ENCODE measurements around the gene TXN2. TPM values are rescaled to one million over a fixed set of nuclear protein-coding genes. Genes with fewer than 3 reads are reported as not detected.
"Not testable (repeated sequence)": the region's sequence is repeated elsewhere in the genome, so short reads cannot be mapped to it uniquely, and the experiment has no call there.

The TXN2 gene
- total RNA-seq, 2 experiments from 2014 or later = 26.4 to 26.5 TPM

DNA sequence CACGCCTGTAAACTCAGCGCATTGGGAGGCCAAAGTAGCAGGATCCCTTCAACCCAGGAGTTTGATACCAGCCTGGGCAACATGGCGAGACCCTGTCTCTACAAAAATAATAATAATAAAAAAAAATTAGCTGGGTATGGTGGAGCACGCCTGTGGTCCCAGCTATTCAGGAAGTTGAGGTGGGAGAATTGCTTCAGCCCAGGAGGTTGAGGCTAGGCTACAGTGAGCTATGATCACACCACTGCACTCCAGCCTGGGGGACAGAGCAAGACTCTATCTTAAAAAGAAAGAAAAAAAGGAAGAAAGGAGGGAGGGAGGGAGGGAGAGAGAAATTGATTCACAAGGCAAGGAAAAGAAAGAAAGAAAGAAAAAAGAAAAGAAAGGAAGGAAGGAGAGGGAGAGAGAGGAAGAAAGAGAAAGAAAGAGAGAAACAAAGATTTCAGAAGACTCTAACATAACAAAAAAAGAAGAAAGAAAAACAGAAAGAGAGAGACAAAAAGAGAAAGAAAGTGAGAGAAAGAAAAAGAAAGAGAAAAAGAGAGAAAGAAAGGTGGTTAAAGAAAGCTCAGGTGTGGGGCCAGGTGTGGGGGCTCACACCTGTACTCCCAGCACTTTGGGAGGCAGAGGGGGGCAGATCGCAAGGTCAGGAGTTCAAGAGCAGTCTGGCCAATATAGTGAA, 56.4 kb downstream of the TXN2 start:
- ChIA-PET CTCF (no interaction called here), POLR2A (interaction anchor here (1.2 to 1.3 kb wide), 2 partner anchors 10 to 47 kb away, joined by 3 to 4 read pairs; no protein-coding TSS in a partner anchor)
- TF ChIP-seq, protein P1, sequence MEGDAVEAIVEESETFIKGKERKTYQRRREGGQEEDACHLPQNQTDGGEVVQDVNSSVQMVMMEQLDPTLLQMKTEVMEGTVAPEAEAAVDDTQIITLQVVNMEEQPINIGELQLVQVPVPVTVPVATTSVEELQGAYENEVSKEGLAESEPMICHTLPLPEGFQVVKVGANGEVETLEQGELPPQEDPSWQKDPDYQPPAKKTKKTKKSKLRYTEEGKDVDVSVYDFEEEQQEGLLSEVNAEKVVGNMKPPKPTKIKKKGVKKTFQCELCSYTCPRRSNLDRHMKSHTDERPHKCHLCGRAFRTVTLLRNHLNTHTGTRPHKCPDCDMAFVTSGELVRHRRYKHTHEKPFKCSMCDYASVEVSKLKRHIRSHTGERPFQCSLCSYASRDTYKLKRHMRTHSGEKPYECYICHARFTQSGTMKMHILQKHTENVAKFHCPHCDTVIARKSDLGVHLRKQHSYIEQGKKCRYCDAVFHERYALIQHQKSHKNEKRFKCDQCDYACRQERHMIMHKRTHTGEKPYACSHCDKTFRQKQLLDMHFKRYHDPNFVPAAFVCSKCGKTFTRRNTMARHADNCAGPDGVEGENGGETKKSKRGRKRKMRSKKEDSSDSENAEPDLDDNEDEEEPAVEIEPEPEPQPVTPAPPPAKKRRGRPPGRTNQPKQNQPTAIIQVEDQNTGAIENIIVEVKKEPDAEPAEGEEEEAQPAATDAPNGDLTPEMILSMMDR (IDR thresholded peaks at IDR 0.05) = no peak
- no peaks in the 10 kb centered on the region for H3K36me3 Mint-ChIP-seq (ENCODE audit: low read depth)
- DNase-seq (no peak), ATAC-seq (ENCODE audit: poor library complexity) (no peak)
- Histone ChIP-seq H3K27ac (ENCODE audit: low read depth in 1 of 2, low read length in 2 of 2) (no peak overlapping the region), H3K27me3 (ENCODE audit: control insufficient read depth in 1 of 2, insufficient read depth in 2 of 2, low read length in 2 of 2) (no peaks in the 10 kb centered on the region), H3K4me1 (ENCODE audit: insufficient read depth, low read length) (peaks cover 21% of the 10 kb centered on the region), H3K36me3 (ENCODE audit: insufficient read depth, low read length) (no peaks in the 10 kb centered on the region), H3K9me3 (ENCODE audit: control insufficient read depth in 1 of 2, insufficient read depth in 1 of 2, low read length in 2 of 2) (no peaks in the 10 kb centered on the region), H3K4me3 (ENCODE audit: low read length) (no peak overlapping the region)
- no peaks in the 10 kb centered on the region for H3K9me3 Mint-ChIP-seq
- no peaks in the 10 kb centered on the region for H3K27me3 Mint-ChIP-seq
- intact Hi-C loops (cut with DNase I, micrococcal nuclease) = no loop called here
- no peak overlapping the region for H3K27ac Mint-ChIP-seq
- H3K4me3 Mint-ChIP-seq = no peak overlapping the region
- peaks cover 26% of the 10 kb centered on the region for H3K4me1 Mint-ChIP-seq (ENCODE audit: low read depth)

DNA sequence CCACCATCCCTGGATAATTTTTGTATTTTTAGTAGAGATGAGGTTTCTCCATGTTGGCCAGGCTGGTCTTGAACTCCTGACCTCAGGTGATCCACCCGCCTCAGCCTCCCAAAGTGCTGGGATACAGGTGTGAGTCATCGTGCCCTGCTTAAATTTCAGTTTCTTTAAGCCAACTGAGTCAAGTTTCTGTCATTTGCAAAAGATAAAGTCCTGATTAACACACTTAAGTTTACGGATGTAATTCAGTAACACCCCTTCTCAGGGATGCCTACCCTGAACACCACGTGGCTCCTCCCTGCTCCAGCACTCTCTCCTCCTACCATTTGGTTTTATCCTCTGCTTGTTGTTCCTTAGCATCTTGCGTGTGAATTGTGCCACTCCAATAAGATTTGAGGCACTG, 57.0 kb downstream of the TXN2 start:
- H3K36me3 Mint-ChIP-seq (ENCODE audit: low read depth); H3K9me3 Mint-ChIP-seq; ATAC-seq (ENCODE audit: poor library complexity); DNase-seq; H3K27me3 Mint-ChIP-seq; H3K36me3 ChIP-seq (ENCODE audit: insufficient read depth, low read length); H3K4me3 Mint-ChIP-seq; H3K27ac ChIP-seq (ENCODE audit: low read depth in 1 of 2, low read length in 2 of 2); intact Hi-C loops (cut with DNase I, micrococcal nuclease); H3K27ac Mint-ChIP-seq; H3K4me3 ChIP-seq (ENCODE audit: low read length); H3K9me3 ChIP-seq (ENCODE audit: control insufficient read depth in 1 of 2, insufficient read depth in 1 of 2, low read length in 2 of 2); H3K27me3 ChIP-seq (ENCODE audit: control insufficient read depth in 1 of 2, insufficient read depth in 2 of 2, low read length in 2 of 2): not testable (repeated sequence)
- POLR2A ChIA-PET = interaction anchor here (1.1 to 1.2 kb wide), 3 partner anchors 11 to 46 kb away, joined by 3 to 4 read pairs (median 4); no protein-coding TSS in a partner anchor
- CTCF ChIA-PET = interaction anchor here (0.9 kb wide), 1 partner anchor 46 kb away, joined by 3 read pairs; no protein-coding TSS in a partner anchor
- peaks cover 23% of the 10 kb centered on the region for H3K4me1 ChIP-seq (ENCODE audit: insufficient read depth, low read length)
- peaks cover 28% of the 10 kb centered on the region for H3K4me1 Mint-ChIP-seq (ENCODE audit: low read depth)

DNA sequence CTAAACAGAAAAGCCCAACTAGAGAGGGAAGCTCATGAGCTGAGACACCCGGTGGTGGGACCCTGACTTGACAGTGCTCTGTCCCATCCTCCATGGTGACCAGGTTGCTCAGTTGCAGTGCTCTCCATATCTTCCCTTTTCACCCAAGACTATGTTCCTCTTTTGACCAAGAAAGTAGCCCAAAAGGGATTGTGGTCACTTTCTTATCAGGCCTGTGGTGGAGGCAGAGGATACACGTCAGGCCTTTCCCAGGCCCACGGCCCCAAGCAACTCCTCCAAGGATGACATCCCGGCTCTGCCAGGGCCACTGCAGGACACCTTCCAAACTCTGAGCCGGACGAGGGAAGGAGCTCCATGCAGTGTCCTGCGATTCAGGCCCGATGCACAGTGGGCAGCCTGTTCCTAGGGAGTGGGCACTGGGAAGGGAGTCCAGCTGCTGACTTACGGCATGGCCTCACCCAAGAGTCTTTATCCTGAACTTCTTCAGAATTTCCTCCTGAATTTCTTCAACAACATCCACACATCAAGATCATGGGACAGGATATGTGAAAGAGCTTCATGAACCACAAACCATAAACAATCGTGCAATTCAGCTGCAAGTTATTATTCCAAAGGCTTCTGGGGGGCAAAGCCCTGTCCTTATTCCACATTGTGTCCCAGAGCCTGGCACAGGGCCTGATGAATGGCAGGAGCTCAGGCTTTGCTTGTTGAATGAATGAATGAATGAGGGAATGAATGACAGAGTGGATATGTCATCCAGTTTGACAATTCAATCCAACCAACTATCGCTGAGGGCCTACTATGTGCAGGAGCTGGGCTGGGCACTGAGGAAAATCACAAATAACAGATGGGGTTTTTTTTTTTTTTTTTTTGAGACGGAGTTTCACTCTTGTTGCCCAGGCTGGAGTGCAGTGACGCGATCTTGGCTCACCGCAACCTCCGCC, 57.7 kb downstream of the TXN2 start:
- H3K36me3 Mint-ChIP-seq (ENCODE audit: low read depth) = no peaks in the 10 kb centered on the region
- H3K27ac ChIP-seq (ENCODE audit: low read depth in 1 of 2, low read length in 2 of 2) = no peak overlapping the region
- H3K27me3 ChIP-seq (ENCODE audit: control insufficient read depth in 1 of 2, insufficient read depth in 2 of 2, low read length in 2 of 2) = no peaks in the 10 kb centered on the region
- no peaks in the 10 kb centered on the region for H3K36me3 ChIP-seq (ENCODE audit: insufficient read depth, low read length)
- ATAC-seq (ENCODE audit: poor library complexity) (no peak), DNase-seq (no peak)
- H3K4me1 ChIP-seq (ENCODE audit: insufficient read depth, low read length) = peaks cover 30% of the 10 kb centered on the region
- H3K4me3 Mint-ChIP-seq = no peak overlapping the region
- H3K4me1 Mint-ChIP-seq (ENCODE audit: low read depth) = peaks cover 33% of the 10 kb centered on the region
- ChIA-PET POLR2A (interaction anchor here (1.1 to 1.2 kb wide), 2 partner anchors 12 to 19 kb away, joined by 3 to 4 read pairs; no protein-coding TSS in a partner anchor), CTCF (interaction anchor here (0.9 to 1.4 kb wide), 2 partner anchors 12 to 47 kb away, joined by 3 to 4 read pairs; no protein-coding TSS in a partner anchor)
- no peak overlapping the region for H3K27ac Mint-ChIP-seq
- H3K4me3 ChIP-seq (ENCODE audit: low read length) = no peak overlapping the region
- H3K27me3 Mint-ChIP-seq = no peaks in the 10 kb centered on the region
- TF ChIP-seq, protein P1 (IDR thresholded peaks at IDR 0.05) = no peak
- no peaks in the 10 kb centered on the region for H3K9me3 ChIP-seq (ENCODE audit: control insufficient read depth in 1 of 2, insufficient read depth in 1 of 2, low read length in 2 of 2)
- intact Hi-C loops (cut with DNase I, micrococcal nuclease) = no loop called here
- H3K9me3 Mint-ChIP-seq = no peaks in the 10 kb centered on the region

All from CD4-positive, alpha-beta T cell (primary cell).